Prostate gland (tissue), 2 donors: ENCODE data around the gene REPIN1. TPM values are rescaled to one million over a fixed set of nuclear protein-coding genes. Genes with fewer than 3 reads are reported as not detected.

Source experiments
- DNase-seq: peaks from one replicate; pipeline ENCODE4 v3.0.0-alpha.2; 2019; ENCODE audit warnings: low spot score
- H3K27ac ChIP-seq, 2 donors: fragments of 200-600 bp; sonication (generic); 2 replicates each; pipeline ENCODE4 v1.5.1; 2017 to 2019
- H3K27me3 ChIP-seq: fragments of 200-600 bp; sonication (generic); replicated peaks from 2 replicates; pipeline ENCODE4 v1.5.1; 2019; ENCODE audit not compliant: insufficient read depth
- H3K36me3 ChIP-seq, 2 donors: fragments of 200-600 bp; sonication (generic); 1 replicate in 1 of 2; 2 replicates in 1 of 2; pipeline versions ENCODE4 v1.5.1 to v1.8.1; 2017 to 2019
- H3K4me1 ChIP-seq: fragments of 200-600 bp; sonication (generic); replicated peaks from 2 replicates; pipeline ENCODE4 v1.5.1; 2019
- H3K4me3 ChIP-seq, 2 donors: fragments of 200-600 bp; sonication (generic); 2 replicates each; pipeline ENCODE4 v1.5.1; 2017 to 2019
- H3K9me3 ChIP-seq: fragments of 200-600 bp; sonication (generic); 2 replicates; pipeline ENCODE4 v1.5.1; 2017
- POLR2A ChIP-seq: fragments of 450-650 bp; IDR thresholded peaks from one replicate; pipeline ENCODE4 v1.6.1; 2016; ENCODE audit warnings: antibody characterized with exemption, mild to moderate bottlenecking
- POLR2AphosphoS5 ChIP-seq: sonication (generic); formaldehyde crosslinking; IDR thresholded peaks from one replicate; pipeline ENCODE4 v1.6.1; 2017; ENCODE audit warnings: antibody characterized with exemption
- WGBS: methylation state at CpG from one replicate; pipeline ENCODE4 v1.1.5; 2018; 5-methylcytosine and 5-hydroxymethylcytosine counted together
- intact Hi-C: fragments of 100-400 bp; cut with DNase I; formaldehyde crosslinking; loops from one replicate; pipeline ENCODE4 v1.14.2; 2022
- total RNA-seq, 2 donors: library from RNA; depleted of rRNA; stranded (reverse); fragments of >200 nt; gene quantifications; one replicate each; pipeline ENCODE4 v1.1.0, GENCODE V29; 2016
- TF ChIP-seq, protein P1 (sequence below), 4 experiments: fragments of 200-600 bp in 2 of 4; fragments of 450-650 bp in 2 of 4; sonication (generic) in 2 of 4; IDR thresholded peaks; 1 replicate in 3 of 4; 2 replicates in 1 of 4; pipeline ENCODE4 v1.5.1; 2016 to 2019; ENCODE audit warnings: antibody characterized with exemption in 4 of 4, mild to moderate bottlenecking in 2 of 4, moderate library complexity in 2 of 4

REPIN1 gene
- total RNA-seq, 2 donors from 2014 or later: 150 to 171 TPM

DNA sequence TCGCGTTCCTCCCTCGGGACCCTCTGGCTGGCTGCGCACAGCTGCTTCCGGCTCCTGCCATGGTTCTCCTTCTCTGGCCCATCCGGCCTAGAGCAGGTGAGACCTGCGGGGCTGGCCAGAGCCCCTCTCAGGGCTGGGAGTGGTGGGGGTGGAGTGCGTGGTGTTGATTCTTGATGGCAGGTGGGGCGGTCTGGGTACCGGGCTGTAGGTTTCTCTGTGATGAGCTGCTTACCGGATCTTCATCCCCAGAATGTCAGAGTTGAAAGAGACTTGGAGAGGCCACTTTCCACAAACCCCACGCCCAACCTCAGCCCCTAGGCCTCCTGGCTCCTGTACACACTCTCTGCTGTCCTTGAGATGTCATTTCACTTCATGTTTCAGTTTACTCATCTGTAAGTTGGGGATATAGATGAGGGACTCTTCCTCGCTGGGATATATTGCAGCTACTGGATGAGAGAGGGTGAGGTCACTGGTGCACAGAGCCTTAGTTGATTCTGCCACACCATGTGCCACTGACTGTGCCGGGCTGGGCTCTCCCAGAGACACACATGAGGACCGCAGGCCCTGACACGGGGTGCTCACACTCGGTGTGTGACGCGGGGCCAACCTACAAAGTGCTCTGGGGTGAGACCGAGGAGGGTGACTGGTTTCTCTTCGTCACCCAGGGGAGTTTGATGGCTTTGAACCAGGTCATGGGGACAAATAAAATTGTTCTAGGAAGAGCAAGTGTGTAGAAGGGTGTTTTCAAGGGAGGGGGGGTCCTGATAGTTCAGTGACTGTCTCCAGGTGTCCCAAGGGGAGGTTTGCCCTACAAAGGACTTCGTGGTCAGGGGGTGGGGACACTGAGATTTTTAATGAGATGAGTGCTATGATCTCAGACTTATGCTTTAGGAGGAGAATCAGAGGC lies 40.0 kb downstream of the REPIN1 start:
- intact Hi-C loops: no loop called here
- no peak for DNase-seq
- H3K27ac ChIP-seq: no peak overlapping the region
- H3K27me3 ChIP-seq: no peaks in the 10 kb centered on the region
- H3K4me3 ChIP-seq: no peak overlapping the region
- 85% methylated on average over 22 of the region's 22 CpGs for WGBS
- H3K9me3 ChIP-seq: no peaks in the 10 kb centered on the region
- H3K36me3 ChIP-seq: no peaks in the 10 kb centered on the region
- peaks cover 12% of the 10 kb centered on the region for H3K4me1 ChIP-seq
- TF ChIP-seq, protein P1, sequence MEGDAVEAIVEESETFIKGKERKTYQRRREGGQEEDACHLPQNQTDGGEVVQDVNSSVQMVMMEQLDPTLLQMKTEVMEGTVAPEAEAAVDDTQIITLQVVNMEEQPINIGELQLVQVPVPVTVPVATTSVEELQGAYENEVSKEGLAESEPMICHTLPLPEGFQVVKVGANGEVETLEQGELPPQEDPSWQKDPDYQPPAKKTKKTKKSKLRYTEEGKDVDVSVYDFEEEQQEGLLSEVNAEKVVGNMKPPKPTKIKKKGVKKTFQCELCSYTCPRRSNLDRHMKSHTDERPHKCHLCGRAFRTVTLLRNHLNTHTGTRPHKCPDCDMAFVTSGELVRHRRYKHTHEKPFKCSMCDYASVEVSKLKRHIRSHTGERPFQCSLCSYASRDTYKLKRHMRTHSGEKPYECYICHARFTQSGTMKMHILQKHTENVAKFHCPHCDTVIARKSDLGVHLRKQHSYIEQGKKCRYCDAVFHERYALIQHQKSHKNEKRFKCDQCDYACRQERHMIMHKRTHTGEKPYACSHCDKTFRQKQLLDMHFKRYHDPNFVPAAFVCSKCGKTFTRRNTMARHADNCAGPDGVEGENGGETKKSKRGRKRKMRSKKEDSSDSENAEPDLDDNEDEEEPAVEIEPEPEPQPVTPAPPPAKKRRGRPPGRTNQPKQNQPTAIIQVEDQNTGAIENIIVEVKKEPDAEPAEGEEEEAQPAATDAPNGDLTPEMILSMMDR (IDR thresholded peaks at IDR 0.05): no peak
- TF ChIP-seq POLR2AphosphoS5: no peak
- TF ChIP-seq POLR2A: no peak

DNA sequence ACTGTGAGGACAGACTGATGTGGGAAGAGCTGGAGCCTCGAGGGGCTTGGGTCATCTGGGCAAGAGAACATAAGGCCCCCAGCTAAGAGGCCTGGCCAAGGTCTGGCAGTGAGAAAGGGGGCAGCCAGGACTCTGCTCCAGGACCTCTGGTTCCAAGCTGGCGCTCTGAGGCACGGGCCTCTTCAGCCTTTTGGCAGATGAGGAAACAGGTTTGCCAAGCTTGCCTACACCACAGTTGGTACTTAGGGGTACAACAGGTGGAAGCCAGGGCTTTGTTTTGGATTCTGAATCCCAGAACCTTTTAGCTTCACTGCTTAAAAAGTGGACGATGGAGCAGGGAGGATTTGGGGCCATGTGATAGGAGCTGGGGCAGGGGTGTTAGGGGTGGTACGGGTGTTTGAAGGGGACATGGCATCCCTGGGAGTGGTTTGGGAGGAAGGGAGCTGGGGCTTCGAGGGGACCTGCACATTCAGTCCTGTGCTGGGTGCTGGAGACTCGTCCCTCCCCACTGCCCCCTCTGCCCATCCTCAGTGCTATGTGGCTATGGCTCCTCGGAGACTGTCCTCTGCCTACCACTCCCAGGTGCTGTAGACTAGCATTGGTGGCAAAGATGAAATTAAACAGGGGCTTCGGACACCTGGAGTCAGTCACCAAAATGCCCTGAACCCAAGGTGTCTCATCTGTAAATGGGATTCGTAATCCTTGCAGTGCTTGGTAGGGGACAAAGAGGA lies 40.8 kb downstream of the REPIN1 start:
- intact Hi-C loops: no loop called here
- 76% methylated on average over 10 of the region's 10 CpGs for WGBS
- H3K27me3 ChIP-seq: no peaks in the 10 kb centered on the region
- TF ChIP-seq POLR2AphosphoS5: no peak
- TF ChIP-seq, protein P1 (IDR thresholded peaks at IDR 0.05): no peak
- no peak for TF ChIP-seq POLR2A
- peaks cover 10% of the 10 kb centered on the region for H3K4me1 ChIP-seq
- no peaks in the 10 kb centered on the region for H3K36me3 ChIP-seq
- no peak overlapping the region for H3K27ac ChIP-seq
- no peaks in the 10 kb centered on the region for H3K9me3 ChIP-seq
- no peak overlapping the region for H3K4me3 ChIP-seq
- DNase-seq: no peak

DNA sequence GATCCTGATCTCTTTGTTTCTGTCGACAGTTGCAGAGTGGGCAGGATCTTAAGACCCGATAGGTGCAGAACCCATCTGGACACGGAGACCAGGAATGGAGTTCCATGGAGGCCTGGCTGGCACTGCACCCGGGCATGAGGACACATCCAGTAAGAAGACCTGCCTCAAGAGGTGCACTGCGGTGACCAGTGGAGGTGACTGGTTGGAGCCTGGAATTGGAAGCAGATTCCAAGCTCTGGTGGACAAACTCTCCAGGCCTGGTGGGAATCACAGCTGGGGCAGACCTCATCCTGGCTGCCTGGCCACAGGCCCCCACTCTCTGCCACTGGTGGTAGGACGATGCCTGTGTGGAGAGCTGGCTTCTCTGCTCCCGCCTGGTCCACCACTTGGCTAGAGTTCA lies 41.5 kb downstream of the REPIN1 start:
- no peak for DNase-seq
- Histone ChIP-seq H3K9me3 (no peaks in the 10 kb centered on the region), H3K27ac (no peak overlapping the region), H3K36me3 (no peaks in the 10 kb centered on the region), H3K4me3 (no peak overlapping the region), H3K4me1 (peaks cover 10% of the 10 kb centered on the region), H3K27me3 (no peaks in the 10 kb centered on the region)
- TF ChIP-seq, protein P1 (IDR thresholded peaks at IDR 0.05): no peak
- TF ChIP-seq POLR2AphosphoS5 (no peak), POLR2A (no peak)
- intact Hi-C loops: no loop called here
- WGBS: 92% methylated on average over 7 of the region's 7 CpGs

DNA sequence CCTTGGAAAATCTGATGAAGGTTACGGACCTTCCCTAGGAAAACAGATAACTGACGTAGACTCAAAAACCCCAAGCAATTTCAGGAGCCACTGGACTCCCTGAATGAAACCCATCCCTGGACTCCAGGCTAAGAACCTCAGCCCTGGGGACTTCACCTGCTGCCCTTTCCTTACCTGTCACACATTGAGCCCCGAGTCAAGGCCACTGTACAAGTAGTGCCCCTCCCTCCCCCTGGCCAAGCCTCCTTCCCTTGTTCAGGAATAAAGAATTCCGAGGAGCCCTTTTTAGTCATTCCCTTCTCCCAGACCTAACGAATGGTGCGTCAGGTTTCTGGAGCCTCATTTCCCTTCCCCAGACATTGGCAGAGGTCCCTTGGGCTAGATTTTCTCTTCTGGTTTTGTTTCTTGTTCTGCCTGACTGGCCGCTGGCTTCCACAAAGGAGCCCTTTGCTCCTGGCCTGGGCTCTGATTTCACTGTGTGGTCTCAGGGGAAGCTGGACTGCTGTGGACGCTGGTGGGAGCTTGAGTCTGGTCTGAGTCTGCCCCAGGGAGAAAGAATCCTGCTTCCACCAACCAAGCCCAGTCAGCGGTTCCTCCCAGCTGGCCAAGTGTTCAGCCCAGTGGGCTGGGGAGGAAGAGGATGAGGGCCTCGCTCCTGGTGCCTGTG lies 42.2 kb downstream of the REPIN1 start:
- no peaks in the 10 kb centered on the region for H3K27me3 ChIP-seq
- no peaks in the 10 kb centered on the region for H3K36me3 ChIP-seq
- TF ChIP-seq, protein P1 (IDR thresholded peaks at IDR 0.05): no peak
- TF ChIP-seq POLR2A (no peak), POLR2AphosphoS5 (no peak)
- H3K27ac ChIP-seq: no peak overlapping the region
- 57% methylated on average over 10 of the region's 10 CpGs for WGBS
- peaks cover 10% of the 10 kb centered on the region for H3K4me1 ChIP-seq
- H3K4me3 ChIP-seq: no peak overlapping the region
- no peaks in the 10 kb centered on the region for H3K9me3 ChIP-seq
- DNase-seq: no peak
- intact Hi-C loops: no loop called here
